Upper lobe of left lung (tissue), 6 donors: Measurements from ENCODE around the gene PDK2. TPM values are rescaled to one million over a fixed set of nuclear protein-coding genes. Genes with fewer than 3 reads are reported as not detected.

Experiments
- ATAC-seq, 2 donors: fragments of 200-7000 bp; cut with Tn5 transposase; one replicate each; pipeline ENCODE4 v1.9.1; 2022; ENCODE audit warnings: mild to moderate bottlenecking in 2 of 2, moderate library complexity in 2 of 2; ENCODE audit not compliant: low FRiP score in 2 of 2
- DNase-seq, 2 donors: peaks; one replicate each; pipeline ENCODE4 v3.0.0-alpha.2; 2019 to 2020
- H3K27ac ChIP-seq, 4 donors: fragments of 200-600 bp; sonication (generic); one replicate each; pipeline ENCODE4 v1.5.1; 2016 to 2019
- H3K27me3 ChIP-seq, 4 donors: fragments of 200-600 bp; sonication (generic); one replicate each; pipeline ENCODE4 v1.5.1; 2017 to 2019
- H3K36me3 ChIP-seq, 4 donors: fragments of 200-600 bp; sonication (generic); one replicate each; pipeline ENCODE4 v1.5.1; 2016 to 2019
- H3K4me1 ChIP-seq, 4 donors: fragments of 200-600 bp; sonication (generic); one replicate each; pipeline ENCODE4 v1.5.1; 2018 to 2019
- H3K4me3 ChIP-seq, 4 donors: fragments of 200-600 bp; sonication (generic); one replicate each; pipeline ENCODE4 v1.5.1; 2017 to 2019; ENCODE audit warnings: mild to moderate bottlenecking in 2 of 4, moderate library complexity in 1 of 4
- H3K9me3 ChIP-seq, 4 donors: fragments of 200-600 bp; sonication (generic); one replicate each; pipeline ENCODE4 v1.5.1; 2018 to 2019
- EP300 ChIP-seq, 4 donors: sonication (generic); formaldehyde crosslinking; IDR thresholded peaks; one replicate each; pipeline ENCODE4 v1.5.1; 2017; ENCODE audit warnings: antibody characterized with exemption in 4 of 4, control low read depth in 2 of 4
- POLR2A ChIP-seq, 4 donors: fragments of 450-650 bp; IDR thresholded peaks; one replicate each; pipeline ENCODE4 v1.5.1; 2016 to 2017; ENCODE audit warnings: antibody characterized with exemption in 4 of 4, mild to moderate bottlenecking in 2 of 4
- POLR2AphosphoS5 ChIP-seq, 2 donors: sonication (generic); formaldehyde crosslinking; IDR thresholded peaks; one replicate each; pipeline ENCODE4 v1.5.1; 2017; ENCODE audit warnings: antibody characterized with exemption in 2 of 2
- WGBS, 2 donors: methylation state at CpG; one replicate each; pipeline ENCODE4 v1.1.5; 2017 to 2018; 5-methylcytosine and 5-hydroxymethylcytosine counted together
- total RNA-seq, 6 donors: library from RNA; depleted of rRNA in 4 of 6; stranded (reverse); fragments of >200 nt in 4 of 6; gene quantifications; one replicate each; pipeline versions ENCODE4 v1.1.0 to v1.2.1, GENCODE V29; 2016 to 2021
- TF ChIP-seq, protein P1 (sequence below), 6 experiments: fragments of 450-650 bp in 4 of 6; fragments of 200-600 bp in 2 of 6; sonication (generic) in 2 of 6; IDR thresholded peaks; one replicate each; pipeline ENCODE4 v1.5.1; 2016 to 2019; ENCODE audit warnings: antibody characterized with exemption in 6 of 6
- donor health status: DM: no; HTN: no; CAD: no; lungs with moderate emphysema.
- donor health status: DM: no; HTN: yes; CAD: no; lungs with severe emphysema.

PDK2 gene
- total RNA-seq, 6 donors from 2014 or later, result 15.7 to 80.7 (median 34.9) TPM

DNA sequence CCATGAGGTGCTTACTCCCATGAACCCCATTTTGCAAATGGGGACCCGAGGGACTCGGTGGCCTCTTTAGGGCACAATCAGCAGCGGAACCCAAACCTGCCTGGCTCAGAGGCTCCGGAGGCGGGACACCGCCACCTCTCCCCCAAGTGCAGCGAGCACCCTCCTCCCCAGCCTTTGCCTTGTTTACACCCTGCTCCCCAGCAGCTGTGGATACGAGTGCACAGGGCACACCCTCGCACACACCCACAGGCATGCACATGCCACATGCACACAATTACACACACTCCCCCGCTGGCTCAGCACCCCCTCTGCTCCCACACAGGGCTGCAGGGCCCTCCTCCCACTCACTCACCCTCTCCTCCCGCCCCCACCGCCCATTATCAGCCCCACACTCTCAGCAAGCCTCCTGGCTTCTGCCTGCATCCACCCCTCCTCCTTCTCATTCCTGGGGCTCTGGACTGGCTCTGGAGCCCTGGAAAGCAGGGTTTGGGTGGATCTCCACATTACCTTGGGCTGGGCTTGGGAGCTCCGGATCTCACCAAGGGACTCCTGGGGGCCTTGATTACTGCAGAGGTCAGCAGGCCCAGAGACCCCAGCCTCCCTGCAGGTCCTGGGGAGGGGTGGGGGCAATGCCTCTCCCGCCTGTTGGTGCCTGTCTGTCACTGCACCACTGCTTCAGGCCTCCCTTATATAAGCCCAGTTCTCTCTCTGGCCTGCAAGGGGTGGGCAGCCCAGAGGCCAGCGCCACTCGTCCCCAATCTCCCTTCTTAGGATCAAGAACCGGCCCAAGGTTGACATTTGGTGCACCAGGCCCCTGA, 6.4 kb downstream of the PDK2 start:
- TF ChIP-seq POLR2A (IDR thresholded peaks at IDR 0.05), result no peak
- TF ChIP-seq, protein P1, sequence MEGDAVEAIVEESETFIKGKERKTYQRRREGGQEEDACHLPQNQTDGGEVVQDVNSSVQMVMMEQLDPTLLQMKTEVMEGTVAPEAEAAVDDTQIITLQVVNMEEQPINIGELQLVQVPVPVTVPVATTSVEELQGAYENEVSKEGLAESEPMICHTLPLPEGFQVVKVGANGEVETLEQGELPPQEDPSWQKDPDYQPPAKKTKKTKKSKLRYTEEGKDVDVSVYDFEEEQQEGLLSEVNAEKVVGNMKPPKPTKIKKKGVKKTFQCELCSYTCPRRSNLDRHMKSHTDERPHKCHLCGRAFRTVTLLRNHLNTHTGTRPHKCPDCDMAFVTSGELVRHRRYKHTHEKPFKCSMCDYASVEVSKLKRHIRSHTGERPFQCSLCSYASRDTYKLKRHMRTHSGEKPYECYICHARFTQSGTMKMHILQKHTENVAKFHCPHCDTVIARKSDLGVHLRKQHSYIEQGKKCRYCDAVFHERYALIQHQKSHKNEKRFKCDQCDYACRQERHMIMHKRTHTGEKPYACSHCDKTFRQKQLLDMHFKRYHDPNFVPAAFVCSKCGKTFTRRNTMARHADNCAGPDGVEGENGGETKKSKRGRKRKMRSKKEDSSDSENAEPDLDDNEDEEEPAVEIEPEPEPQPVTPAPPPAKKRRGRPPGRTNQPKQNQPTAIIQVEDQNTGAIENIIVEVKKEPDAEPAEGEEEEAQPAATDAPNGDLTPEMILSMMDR (IDR thresholded peaks at IDR 0.05), result no peak
- H3K27me3 ChIP-seq, result no peaks in the 10 kb centered on the region
- H3K4me1 ChIP-seq, result peaks cover 8 to 33% (median 25%) of the 10 kb centered on the region in 4 donors
- H3K36me3 ChIP-seq, result peaks cover 0 to 46% (median 24%) of the 10 kb centered on the region in 4 donors
- ATAC-seq (peak; percentile 41 to 48), DNase-seq (peak in 1 of 2 donors; percentile 73)
- WGBS, 2 donors, result 65 to 71% methylated on average over 6 to 17 of the region's 17 CpGs
- no peak overlapping the region for H3K4me3 ChIP-seq
- peak overlapping the region in 3 of 4 donors; percentile 60 to 63 (median 63) for H3K27ac ChIP-seq
- H3K9me3 ChIP-seq, result no peaks in the 10 kb centered on the region

DNA sequence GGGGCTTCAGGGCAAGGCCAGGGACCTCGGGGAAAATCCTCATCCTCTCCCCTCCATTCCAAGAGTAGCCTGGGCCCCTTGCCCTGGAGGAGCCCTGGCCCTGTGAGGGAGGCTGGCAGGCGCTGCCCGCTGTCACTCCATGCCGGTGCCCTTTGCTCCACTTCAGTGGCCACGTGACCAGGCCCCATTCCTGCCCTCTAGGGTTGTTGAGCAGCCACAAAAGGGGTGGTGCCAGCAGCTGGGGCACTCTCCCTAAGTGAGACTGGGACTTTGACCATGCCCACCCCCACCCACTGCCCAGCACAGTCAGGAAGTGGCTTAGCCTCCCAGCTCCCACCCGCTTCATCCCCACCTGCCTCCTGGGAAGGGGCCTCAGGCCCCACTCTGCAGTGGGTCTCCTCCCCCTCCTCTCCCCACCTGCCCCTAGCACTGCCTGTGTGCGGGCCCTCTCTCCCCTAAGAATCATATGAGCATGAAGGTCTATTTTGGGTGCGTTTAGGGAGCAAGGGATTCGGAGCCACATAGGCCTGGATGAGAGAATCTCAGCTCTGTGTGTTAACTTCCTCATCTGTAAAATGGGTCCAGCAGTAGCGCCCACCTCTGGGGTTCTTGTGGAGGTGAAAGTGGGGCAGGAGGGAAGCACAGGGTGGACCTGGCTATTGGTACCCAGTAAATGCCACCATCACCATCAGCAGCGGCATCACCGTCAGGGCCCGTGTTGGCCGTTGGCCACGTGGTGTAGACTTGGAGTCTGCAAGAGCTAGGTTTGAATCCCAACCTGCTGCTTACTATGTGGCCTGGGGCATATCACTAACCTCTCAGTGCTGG, 7.2 kb downstream of the PDK2 start:
- H3K36me3 ChIP-seq, result peaks cover 0 to 53% (median 29%) of the 10 kb centered on the region in 4 donors
- peak overlapping the region in 3 of 4 donors; percentile 60 to 63 (median 63) for H3K27ac ChIP-seq
- peak; percentile 66 to 91 for DNase-seq
- peak; percentile 57 to 80 for ATAC-seq
- H3K9me3 ChIP-seq, result no peaks in the 10 kb centered on the region
- H3K4me3 ChIP-seq, result no peak overlapping the region
- peaks cover 5 to 24% (median 21%) of the 10 kb centered on the region in 4 donors for H3K4me1 ChIP-seq
- WGBS, 2 donors, result 74 to 77% methylated on average over 11 to 14 of the region's 15 CpGs
- no peaks in the 10 kb centered on the region for H3K27me3 ChIP-seq
- no peak for TF ChIP-seq EP300 (IDR thresholded peaks at IDR 0.05)
- TF ChIP-seq, protein P1 (IDR thresholded peaks at IDR 0.05), result no peak
- no peak for TF ChIP-seq POLR2A (IDR thresholded peaks at IDR 0.05)

DNA sequence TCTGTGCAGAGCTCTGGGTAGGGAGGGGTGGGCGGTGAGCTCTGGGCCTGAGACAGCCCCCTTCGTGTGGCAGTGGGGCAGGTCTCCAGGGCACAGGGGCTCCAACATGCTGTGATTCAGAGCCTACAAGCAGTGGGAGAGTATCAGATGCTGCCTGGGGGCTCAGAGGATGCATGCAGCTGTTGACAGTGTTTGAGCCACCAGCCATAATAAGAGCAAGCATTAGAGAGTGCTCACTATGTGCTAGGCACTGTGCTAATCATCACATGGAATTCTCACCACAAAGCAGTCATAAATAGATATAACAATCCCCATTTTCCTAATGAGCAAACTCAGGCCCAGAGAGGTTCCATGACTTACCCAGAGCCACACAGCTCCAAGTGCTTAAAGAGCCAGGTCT, 8.1 kb downstream of the PDK2 start:
- no peak overlapping the region for H3K4me3 ChIP-seq
- DNase-seq, result no peak
- no peaks in the 10 kb centered on the region for H3K27me3 ChIP-seq
- no peaks in the 10 kb centered on the region for H3K9me3 ChIP-seq
- peaks cover 3 to 53% (median 33%) of the 10 kb centered on the region in 4 donors for H3K36me3 ChIP-seq
- H3K27ac ChIP-seq, result no peak overlapping the region
- peaks cover 5 to 23% (median 21%) of the 10 kb centered on the region in 4 donors for H3K4me1 ChIP-seq
- WGBS, 2 donors, result 60% methylated on average over 2 of the region's 2 CpGs; no CpG with 5 or more reads in 1 of the 2 donors
- TF ChIP-seq EP300 (IDR thresholded peaks at IDR 0.05) (no peak), POLR2AphosphoS5 (IDR thresholded peaks at IDR 0.05) (no peak), POLR2A (IDR thresholded peaks at IDR 0.05) (no peak)
- TF ChIP-seq, protein P1 (IDR thresholded peaks at IDR 0.05), result no peak
- no peak for ATAC-seq

DNA sequence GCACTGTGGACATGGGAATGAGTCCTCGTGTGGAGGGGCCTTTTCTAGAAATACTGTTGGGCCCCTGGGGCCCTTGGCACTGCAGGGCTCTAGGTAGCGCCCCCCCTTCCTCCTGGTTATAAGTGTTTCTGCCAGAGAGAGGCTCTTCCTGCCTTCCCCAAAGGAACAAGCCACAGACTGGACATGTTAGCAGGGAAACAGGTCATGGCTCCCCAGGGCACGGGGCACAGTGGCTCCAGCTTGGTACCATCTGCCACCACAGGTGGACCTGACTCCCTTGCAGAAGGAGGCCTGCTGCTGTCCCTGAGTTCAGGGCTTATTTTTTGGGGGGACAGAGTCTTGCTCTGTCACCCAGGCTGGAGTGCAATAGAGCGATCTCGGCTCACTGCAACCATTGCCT, 8.8 kb downstream of the PDK2 start:
- H3K4me1 ChIP-seq, result peaks cover 5 to 23% (median 21%) of the 10 kb centered on the region in 4 donors
- no peaks in the 10 kb centered on the region for H3K27me3 ChIP-seq
- DNase-seq (no peak), ATAC-seq (no peak)
- H3K36me3 ChIP-seq, result peaks cover 4 to 51% (median 30%) of the 10 kb centered on the region in 4 donors
- H3K27ac ChIP-seq, result no peak overlapping the region
- WGBS, 2 donors, result 85 to 89% methylated on average over 4 to 5 of the region's 5 CpGs
- no peak overlapping the region for H3K4me3 ChIP-seq
- TF ChIP-seq POLR2AphosphoS5 (IDR thresholded peaks at IDR 0.05) (no peak), EP300 (IDR thresholded peaks at IDR 0.05) (no peak), POLR2A (IDR thresholded peaks at IDR 0.05) (no peak)
- TF ChIP-seq, protein P1 (IDR thresholded peaks at IDR 0.05), result no peak
- no peaks in the 10 kb centered on the region for H3K9me3 ChIP-seq
